ENCODE data around the gene TEX53.

TEX53 gene

GRCh38 chr9:114606597-114607207 is 50.9 kb downstream of the TEX53 start:
- H3K9me3 ChIP-seq = no peaks in the 10 kb centered on the region
- peaks cover 31% of the 10 kb centered on the region for H3K27me3 ChIP-seq
- H3K36me3 ChIP-seq = no peaks in the 10 kb centered on the region
- H3K4me1 ChIP-seq (ENCODE audit: control insufficient read depth in 1 of 2, insufficient read depth in 1 of 2, low read depth in 1 of 2, low read length in 1 of 2) = peaks cover 7% of the 10 kb centered on the region in 2 experiments
- TF ChIP-seq, protein P1, sequence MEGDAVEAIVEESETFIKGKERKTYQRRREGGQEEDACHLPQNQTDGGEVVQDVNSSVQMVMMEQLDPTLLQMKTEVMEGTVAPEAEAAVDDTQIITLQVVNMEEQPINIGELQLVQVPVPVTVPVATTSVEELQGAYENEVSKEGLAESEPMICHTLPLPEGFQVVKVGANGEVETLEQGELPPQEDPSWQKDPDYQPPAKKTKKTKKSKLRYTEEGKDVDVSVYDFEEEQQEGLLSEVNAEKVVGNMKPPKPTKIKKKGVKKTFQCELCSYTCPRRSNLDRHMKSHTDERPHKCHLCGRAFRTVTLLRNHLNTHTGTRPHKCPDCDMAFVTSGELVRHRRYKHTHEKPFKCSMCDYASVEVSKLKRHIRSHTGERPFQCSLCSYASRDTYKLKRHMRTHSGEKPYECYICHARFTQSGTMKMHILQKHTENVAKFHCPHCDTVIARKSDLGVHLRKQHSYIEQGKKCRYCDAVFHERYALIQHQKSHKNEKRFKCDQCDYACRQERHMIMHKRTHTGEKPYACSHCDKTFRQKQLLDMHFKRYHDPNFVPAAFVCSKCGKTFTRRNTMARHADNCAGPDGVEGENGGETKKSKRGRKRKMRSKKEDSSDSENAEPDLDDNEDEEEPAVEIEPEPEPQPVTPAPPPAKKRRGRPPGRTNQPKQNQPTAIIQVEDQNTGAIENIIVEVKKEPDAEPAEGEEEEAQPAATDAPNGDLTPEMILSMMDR (IDR thresholded peaks at IDR 0.05) = no peak
- no peak overlapping the region for H3K4me3 ChIP-seq (ENCODE audit: low read depth in 1 of 2, low read length in 1 of 2)
- no peak overlapping the region for H3K27ac ChIP-seq
